ENCODE data around the gene TSN.
"Not testable (repeated sequence)": the region's sequence is repeated elsewhere in the genome, so short reads cannot be mapped to it uniquely, and the experiment has no call there.

Gene TSN

DNA sequence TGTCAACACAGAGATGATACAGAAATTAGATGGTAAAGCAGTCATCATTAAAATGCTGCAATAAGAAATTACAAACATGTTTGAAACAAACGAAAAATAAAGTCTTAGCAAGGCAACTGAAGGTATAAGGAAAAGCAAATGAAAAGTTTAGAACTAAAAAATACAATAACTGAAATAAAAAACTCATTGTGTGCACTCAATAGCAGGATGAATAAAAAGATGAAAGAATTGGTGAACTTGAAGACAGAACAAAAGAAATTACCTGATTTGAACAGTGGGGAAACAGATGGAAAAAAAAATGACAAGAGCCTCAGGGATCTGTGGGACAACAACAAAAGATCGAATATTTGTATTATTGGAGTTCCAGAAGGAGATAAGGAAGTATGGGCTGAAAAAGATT is 46.5 kb downstream of the TSN start:
- no peak for DNase-seq (ENCODE audit: low read depth, low spot score)

DNA sequence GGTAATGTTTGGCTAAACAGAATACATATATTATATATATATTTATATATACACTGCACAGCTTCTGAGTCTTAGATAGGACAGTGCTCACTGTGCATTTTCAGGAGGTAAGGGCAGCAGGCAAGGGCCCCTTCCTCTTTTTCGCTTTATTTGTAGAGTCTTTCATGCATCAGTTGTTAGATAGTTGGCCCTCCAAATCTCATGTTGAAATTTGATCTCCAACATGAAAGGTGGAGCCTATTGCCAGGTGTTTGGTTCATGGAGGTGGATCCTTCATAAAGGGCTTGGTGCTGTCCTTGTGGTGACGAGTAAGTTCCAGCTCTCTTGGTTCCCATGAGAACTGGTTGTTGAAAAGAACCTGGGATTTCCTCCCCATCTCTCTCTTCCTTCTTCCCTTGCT is 48.1 kb downstream of the TSN start:
- no peak for DNase-seq (ENCODE audit: low read depth, low spot score)

DNA sequence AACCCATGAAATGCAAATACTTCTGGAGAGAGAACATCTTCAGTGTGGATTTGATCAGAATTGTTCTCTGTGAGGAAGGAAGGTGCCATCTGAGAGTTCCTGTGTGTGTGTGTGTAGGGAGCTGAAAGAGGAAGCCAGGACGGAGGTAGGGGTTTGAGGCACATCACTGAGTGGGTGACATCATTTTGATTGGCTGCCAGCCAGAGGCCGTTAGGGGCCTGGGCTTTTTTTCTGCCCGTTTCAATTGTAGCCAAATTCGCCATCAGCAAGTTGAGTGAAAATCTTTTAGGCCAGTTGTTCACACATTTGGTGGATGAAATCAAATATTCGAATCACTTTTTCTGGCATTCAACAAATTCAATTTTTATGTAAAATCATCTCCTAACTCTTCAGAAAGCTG is 48.9 kb downstream of the TSN start:
- DNase-seq (ENCODE audit: low read depth, low spot score), result no peak

DNA sequence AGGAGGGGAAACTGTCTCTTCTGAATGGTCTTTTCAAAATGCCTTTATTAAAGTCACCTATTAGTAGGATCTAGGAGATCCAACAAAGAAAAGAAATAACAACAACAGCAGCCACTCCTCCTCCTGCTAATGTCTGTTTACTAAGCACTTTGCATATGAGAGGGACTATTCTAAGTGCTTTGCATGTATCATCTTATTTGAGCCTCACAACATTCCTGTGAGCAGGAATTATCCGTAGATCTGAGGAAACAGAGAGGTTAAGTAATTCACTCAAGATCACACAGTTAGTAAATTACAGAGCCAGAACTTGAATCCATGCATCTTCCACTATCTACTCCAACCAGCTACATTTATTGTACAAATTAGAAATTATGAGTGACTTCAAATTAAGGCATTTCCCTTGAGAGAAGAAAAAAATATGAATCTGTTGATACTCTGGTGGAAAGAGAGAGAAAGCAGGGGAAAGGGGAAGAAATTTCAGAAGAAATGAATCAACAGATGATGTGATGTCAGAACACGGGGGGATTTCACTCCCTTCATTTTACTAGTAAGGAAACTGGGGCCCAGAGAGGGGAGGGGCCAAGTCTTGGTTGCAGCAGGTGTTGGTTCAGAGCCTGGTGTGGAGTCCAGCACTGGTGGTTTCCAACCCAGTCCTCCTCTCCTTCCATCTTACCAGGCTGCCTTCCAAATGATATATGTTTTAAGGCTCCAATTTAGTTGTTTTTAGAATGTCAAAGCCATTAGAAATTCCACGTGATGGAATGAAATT is 49.7 kb downstream of the TSN start:
- no peak for DNase-seq (ENCODE audit: low read depth, low spot score)

DNA sequence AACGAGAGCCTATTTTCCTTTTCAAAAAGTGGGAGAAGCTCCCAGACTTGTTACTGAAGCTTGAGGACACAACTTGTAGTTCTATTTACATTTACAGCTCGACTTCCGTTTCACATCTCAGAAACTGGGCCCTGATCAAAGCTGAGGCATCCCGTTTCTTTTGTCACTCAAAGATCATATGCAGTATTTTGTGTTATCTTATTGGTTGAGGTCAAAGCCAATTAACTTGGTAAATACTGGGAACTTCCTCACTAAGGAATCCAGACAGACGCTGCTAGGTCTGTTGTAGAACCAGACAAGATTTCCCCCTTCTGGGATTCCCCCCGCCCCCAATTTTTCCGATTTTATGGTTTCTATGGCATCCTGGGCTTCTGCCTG is 50.3 kb downstream of the TSN start:
- no peak for DNase-seq (ENCODE audit: low read depth, low spot score)

DNA sequence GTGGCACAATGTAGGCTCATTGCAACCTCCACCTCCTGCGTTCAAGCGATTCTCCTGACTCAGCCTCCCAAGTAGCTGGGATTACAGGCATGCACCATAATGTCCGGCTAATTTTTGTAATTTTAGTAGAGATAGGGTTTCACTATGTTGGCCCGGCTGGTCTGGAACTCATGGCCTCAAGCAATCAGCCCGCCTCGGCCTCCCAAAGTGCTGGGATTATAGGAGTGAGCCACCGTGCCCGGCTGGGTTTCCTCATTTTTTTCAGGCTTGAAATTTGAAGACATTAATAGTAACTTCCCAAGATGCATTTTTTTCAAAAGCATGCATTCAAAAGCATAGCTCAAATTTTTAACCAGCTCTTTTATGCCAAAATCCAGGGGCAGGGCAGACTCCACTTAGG is 52.3 kb downstream of the TSN start:
- not testable (repeated sequence) for DNase-seq (ENCODE audit: low read depth, low spot score)

DNA sequence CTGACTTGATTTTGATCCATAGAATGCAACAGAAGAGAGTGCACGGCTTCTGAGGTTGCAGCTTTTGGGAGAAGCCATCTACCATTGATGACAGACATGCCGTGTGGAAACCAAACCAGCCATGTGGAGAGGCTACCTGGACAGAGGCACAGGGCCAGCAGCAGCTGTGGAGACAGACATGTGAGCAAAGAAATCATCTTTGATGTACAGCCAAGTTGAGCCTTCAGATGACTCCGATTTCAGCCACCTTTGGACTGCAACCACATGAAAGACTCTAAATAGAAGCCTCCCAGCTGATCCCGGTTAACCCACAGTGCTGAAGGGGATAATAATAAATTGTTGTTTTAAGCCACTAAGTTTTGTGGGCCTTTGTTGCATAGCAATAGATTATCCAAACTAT is 54.2 kb downstream of the TSN start:
- DNase-seq (ENCODE audit: low read depth, low spot score), result no peak

DNA sequence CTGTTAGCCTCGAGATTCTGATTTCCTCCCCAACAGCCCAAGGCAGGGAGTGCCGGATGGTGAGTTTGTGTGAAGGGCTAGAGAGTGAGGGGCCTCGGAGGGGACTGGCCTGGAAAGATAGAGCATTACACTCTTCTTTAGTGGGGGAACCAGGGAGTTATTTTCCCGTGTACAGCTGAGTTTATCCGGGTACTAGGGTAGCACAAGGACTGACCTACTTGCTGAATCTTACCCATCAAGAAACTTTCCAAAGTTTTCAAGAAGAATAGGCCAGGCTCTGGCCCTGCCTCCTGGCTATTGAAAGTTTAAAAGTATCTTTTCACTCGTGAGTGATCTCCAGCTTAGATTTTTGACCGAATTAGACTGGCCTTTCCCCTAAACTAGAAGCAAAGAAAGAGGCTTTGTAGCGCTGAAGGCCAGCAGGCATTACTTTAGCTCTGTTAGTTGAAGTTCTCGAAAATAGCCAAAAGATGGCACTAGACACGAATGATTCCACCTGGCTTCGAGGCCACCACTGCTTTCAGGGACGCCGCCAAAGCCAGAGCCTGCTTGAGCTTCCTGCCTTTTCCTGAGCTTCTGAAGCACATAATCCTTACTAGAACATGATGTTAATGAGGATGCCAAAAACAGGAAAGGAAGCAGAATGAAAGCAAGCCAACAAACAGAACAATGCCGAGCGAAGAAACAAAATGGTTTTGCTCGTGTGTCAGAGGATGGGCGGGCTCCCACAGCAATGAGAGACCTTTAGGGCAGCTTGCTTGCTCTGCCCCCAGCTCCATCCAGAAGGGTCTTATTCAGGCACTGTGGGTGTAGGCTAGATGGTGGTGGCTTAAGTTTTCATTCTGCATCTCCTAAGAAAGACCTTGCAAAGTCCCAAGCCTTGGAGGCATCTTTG is 55.8 kb downstream of the TSN start:
- peak; percentile 28 for DNase-seq (ENCODE audit: low read depth, low spot score)

DNA sequence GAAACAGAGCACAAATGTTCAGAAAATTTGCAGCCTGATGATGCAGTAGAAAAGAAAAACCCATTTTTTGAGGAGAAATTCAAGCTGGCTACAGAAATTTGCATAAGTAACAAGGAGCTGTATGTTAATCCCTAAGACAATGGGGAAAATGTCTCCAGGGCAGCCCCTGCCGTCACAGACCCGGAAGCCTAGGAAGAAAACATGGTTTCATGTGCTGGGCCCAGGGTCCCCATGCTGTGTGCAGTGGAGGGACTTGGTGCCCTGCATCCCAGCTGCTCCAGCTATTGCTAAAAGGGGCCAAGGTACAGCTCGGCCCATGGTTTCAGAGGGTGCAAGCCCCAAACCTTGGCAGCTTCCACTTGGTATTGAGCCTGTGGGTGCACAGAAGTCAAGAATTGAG is 57.6 kb downstream of the TSN start:
- DNase-seq (ENCODE audit: low read depth, low spot score), result not testable (repeated sequence)

DNA sequence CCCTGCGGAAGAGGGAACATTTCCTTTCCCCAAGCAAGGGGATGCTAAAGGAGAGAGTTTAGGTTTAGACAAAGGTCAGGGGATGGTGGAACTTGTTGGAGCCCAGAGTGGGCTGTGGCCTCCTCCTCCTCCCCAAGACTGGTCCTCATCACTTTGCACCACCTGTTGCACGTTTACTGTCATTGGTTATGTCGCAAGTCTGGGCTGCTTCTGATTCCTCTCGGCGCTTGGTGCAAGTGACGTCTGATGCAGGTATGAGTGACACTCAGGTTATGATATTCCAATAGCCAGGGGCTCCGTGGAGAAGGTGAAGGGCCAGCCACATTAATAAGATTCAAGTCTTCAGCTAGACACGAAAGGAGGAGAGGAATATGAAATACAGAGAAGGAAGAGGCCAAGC is 59.8 kb downstream of the TSN start:
- DNase-seq (ENCODE audit: low read depth, low spot score), result no peak

DNA sequence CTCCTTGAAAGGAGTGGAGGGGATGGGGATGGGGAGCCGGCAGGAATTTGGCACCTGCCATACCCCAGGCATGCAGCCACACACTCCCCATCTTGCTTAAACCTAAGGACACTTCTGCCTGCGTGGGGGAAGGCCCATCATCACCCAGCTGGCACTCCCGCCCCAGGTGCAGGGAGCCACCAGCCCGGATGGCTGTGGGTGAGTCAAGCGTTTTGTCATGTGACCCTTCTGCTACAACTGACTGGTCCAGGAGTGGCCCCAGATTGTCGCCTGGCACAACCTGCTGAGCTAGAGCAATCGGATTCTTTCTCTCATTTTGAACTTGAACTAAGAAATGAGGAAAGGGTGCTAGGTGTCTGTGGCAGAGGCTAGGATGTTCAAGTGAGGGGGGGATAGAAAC is 61.3 kb downstream of the TSN start:
- DNase-seq (ENCODE audit: low read depth, low spot score), result no peak

DNA sequence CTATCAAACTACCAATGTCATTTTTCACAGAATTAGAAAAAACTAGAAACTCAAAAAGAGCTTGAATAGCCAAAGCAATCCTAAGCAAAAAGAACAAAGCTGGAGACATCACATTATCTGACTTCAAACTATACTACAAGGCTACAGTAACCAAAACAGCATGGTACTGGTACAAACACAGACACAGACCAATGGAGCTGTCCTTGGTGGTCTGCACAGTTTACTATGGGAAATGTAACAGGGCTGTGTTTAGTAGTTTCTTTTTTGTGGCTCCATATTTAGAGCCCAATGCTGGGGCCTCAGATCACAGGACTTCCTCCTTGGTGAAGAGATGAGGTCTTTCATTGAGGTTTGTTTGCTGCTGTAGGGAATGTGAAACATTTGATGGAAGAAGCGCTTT is 61.9 kb downstream of the TSN start:
- not testable (repeated sequence) for DNase-seq (ENCODE audit: low read depth, low spot score)

All from smooth muscle cell of the brain vasculature (primary cell).